Erythroblast (primary cell): ENCODE results near the gene LGR4.
A peak's percentile ranks its signal among the peaks of the same experiment; 100 is the strongest.

Experiments used
- DNase-seq, 2 experiments: peaks; one replicate each; lab custom pipeline; 2025; lab: John Stamatoyannopoulos, UW
- GATA1 ChIP-seq: IDR thresholded peaks from 2 replicates; pipeline ENCODE4 v1.6.1; 2011; ENCODE audit warnings: low read depth, mild to moderate bottlenecking, control low read depth, low read length, moderate library complexity
- POLR2A ChIP-seq: IDR thresholded peaks from 2 replicates; pipeline ENCODE4 v1.6.1; 2011; ENCODE audit warnings: mild to moderate bottlenecking, low read length

LGR4 gene

DNA sequence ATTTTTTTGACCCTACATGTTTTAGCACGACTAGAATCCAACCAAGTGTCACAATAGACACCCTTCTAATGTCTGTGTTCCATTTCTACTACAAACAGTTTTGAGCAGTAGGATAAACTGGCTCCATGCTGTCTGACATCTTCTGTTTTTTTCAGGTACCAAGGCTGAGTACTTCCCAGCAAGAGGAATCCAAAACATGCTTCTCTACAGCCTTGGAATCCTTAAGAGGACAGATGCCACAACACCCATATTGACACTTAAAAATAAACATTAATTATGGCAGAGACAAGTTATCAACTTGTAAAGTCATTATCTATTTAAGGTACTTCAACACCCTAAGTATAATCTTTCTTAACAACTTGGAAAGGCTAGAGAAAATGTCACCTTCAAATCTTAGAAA is 54.2 kb downstream of the LGR4 start:
- no peak for DNase-seq
- TF ChIP-seq POLR2A (no peak), GATA1 (no peak)

DNA sequence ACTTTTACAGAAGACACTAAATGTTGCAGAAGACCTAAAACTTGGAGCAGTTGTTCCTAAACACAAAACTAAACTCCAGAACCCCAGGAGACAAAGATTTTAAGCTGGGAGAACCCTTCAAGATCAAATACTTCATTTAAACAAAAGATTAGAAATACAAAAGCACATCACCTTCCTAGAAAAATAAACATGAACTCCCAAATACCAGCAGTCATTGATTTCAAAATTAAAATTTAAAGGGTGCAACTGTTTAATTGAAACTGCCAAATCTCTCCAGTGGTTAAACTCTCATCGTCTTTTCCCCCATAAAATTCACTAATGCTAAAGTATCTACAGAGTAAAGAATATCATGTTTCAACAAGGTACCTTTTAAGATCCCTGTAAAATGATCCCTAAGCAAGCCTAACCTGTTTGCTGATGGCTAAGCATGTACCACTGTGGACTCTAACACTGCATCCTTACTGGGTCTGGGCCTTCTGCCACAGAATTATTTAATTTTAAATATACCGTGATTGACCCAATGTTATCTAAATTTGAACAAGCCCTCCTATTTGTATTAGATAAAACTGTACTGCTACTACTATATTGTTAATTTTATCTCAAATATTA is 55.9 kb downstream of the LGR4 start:
- no peak for DNase-seq
- no peak for TF ChIP-seq POLR2A
- no peak for TF ChIP-seq GATA1

DNA sequence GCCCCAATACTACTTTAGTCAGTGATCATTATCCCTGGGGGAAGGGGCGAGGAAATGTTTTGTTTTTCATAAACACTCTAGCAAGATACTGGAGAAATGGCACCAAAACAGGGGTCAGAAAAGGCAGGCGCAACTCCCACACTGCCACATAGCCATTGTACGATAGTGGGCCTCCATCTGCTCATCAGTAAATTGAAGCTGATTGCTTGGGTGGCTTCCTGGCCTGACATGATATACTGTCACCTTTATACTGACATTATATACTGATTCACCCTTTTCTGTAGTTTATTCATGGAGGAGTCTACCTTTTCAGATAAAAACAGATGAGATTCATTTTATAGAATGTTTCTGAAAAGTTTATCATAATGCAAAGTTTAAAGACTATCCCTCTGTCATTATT is 57.9 kb downstream of the LGR4 start:
- TF ChIP-seq GATA1 = no peak
- TF ChIP-seq POLR2A = no peak
- peak; percentile 30 to 63 for DNase-seq

DNA sequence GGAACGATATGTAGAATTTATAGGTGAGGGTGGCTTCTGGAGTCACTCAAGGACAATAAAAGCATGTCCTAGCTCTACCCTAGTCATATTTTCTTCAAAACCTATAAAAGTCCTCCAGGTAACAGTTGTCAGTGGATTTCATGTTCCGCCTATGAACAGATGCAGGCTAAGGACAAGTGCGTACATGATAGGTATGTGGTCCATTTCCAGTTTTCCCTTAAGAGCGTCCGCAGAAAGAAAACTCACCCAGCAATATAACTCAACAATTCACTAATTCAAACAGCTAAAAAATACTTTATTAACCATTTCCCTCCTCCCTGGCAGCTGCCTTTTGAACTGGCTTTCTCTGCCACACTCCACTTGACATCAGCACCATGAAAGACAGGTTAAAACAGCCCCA is 59.4 kb downstream of the LGR4 start:
- DNase-seq = no peak
- TF ChIP-seq GATA1 (no peak), POLR2A (no peak)

DNA sequence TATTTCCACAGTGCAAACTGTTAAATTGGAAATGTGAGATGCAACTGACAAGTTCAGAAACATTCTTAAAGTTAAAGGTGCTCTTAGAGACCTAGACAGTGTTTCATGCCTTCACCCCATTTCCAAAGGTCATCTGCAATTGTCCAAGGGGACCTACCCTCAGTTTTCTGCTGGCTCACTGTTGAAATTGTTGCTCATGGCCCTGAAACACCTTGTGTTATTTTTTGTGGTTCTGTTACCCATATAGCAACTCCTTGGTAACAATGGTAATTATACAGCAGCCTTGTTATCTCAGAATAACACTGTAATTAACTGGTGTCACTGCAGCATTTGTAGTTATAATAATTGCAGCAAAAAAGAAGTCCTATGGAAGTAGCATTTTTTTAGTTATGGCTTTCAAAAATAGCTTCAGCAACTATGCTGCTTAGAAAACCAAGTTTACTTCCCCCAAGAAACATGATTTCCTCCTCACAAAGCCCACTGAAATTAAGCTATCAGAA is 60.3 kb downstream of the LGR4 start:
- DNase-seq = peak; percentile 43 to 73
- TF ChIP-seq GATA1 (no peak), POLR2A (no peak)

DNA sequence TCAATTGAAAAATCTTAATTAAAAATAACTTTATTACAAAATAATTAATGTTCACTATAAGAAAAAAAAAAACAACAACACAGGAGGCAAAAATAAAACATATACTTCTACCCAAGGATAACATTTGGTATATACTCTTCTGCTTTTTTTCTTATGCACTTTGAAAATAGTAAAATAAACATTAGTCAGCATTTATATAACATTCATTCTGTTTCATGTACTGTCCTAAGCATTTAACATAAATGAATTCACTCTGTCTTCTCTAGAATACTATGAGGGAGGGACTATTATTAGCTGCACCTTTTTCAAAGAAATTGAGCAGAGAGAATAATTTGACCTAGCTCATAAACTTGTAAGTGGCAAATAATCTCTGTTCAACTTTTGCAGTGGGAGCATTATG is 61.3 kb downstream of the LGR4 start:
- TF ChIP-seq GATA1 = no peak
- no peak for TF ChIP-seq POLR2A
- DNase-seq = no peak

DNA sequence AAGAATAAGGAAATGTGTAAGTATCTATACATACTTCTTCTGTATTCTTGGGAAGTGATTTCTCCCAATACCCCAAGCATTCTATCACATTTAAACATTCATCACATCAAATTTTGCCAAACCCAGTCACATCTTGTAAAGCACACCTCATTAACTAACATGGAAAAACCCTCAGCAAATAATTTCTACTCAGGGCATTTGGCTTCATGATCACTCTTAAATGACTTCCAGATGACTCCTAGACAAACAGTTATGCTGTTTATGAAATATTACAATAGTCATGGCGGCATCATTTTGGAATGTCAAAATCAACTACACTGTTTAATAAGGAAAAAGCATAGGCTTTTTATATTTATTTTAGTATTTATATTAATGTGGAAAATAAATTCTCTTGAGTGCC is 62.3 kb downstream of the LGR4 start:
- DNase-seq = no peak

DNA sequence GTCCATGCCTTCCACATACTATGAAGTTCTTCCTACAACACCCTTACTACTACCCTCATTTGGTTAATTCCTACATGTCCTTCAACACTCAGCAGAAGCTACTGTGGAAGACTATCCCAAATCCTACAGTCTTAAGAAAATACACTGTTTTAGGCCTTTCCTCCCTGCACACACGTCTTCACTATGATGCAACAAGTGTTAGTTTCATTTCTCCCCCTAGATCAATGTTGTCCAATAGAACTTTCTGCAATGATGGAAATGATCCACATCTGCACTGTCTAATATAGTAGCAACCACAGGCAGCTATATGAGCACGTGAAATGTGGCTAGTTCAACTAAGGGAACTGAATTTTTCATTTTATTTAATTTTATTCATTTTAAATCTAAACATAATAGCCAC is 62.8 kb downstream of the LGR4 start:
- no peak for TF ChIP-seq POLR2A
- TF ChIP-seq GATA1 = no peak

More for the DNA sequence above, 62.3 kb downstream of the LGR4 start:
- TF ChIP-seq POLR2A = no peak
- no peak for TF ChIP-seq GATA1

DNA sequence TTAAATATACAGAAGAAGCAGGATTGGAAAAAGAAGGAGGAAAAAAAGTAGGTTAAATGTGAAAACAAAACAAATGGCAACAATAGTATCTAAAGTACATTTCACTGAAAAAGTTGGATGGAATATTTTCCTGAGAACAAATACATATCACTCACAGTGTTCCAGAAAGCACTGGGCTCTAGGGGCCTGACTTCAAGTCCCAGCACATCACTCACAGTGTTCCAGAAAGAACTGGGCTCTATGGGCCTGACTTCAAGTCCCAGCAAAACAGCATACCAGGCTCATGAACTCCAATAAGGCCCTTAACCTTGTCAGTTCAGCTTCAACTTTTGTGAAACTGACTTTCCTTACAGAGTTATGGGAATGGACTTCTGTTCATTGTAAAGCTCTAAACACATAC is 63.5 kb downstream of the LGR4 start:
- DNase-seq = peak; percentile 24 to 25
- no peak for TF ChIP-seq GATA1

More for the DNA sequence above, 62.8 kb downstream of the LGR4 start:
- peak in 1 of 2 experiments; percentile 23 for DNase-seq

DNA sequence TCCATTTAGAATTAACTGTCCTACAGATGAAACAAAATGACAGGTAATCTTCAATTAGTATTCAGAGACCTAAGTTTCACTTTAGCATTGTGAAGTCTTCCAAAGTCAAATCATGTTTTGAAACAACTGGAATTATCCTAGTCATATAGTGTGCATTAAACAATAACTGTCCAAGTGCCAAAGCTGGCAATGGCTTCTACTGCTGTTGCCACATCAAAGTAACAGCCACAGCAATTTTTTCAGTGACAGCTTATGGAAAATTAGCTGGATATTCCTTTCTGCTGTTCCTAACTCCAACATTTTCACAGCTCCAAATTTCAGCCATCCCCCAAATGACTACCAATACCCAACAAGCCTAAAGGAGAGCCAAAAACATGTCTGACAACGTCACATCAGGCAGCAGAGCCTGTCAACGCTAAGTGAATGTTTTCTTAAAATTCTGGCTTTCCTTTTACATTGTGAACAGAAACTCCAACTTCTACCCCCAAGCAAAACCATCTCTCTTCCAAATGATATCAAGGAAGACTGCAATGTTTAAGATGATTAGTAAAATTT is 64.3 kb downstream of the LGR4 start:
- peak in 1 of 2 experiments; percentile 4 for DNase-seq

DNA sequence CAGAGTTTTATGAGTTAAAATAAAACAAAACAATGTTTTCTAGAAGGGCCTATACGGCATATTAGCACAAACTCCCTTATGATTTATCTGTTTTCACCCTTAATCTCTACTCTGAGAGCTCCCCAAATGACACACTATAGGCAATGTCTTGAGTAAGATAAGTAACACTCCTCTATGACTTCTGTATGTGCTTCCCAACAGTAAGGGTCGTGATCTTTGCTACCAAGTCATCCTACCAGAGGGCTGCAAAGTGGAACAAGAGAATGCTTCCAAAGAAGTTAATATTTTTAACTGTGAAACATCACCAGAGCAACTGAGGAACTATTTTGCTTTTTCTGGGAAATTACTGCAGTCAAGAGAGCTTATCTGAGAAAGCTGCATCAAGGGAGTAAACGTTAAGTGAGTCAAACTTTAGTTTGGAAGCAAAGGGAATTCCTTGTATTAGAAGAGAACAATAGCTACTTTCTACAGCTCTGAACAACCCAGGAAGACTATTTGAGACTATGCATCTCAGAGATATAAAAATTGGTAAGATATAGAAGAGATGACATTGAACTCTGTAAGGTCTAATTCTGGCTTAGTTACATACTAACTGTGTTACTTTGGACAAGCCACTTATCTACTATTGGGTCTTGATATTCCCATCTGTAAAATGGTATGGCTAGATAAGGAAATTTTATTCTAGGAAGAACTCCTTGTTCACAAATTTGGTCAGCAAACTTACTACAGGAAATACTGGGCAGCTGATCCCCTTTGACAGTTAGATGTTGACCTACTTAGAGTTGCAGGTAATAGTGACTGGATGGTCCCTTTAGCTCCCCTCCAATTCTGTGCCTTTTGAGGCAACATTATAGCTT is 65.9 kb downstream of the LGR4 start:
- DNase-seq = peak; percentile 52 to 77
- TF ChIP-seq POLR2A (no peak), GATA1 (no peak)

More for the DNA sequence above, 64.3 kb downstream of the LGR4 start:
- TF ChIP-seq GATA1 (no peak), POLR2A (no peak)

DNA sequence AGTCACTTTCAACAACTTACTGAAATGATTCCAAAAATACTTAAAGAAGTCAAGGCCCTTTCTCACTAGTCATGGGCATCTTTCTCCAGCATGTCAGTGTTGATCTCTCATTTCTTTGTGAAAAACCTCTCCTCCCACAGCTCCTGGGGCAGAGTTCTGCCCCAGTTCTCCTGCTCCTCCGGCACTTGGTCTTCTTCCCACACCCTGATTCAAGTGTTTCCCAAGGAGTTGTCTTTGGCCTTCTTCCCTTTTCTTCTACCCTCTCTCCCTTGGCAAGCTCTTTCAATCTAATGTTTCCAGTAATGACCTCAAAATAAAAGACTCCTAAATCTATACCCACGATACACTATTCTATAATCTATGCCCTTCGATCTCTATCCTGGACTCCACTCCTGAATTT is 67.5 kb downstream of the LGR4 start:
- TF ChIP-seq GATA1 = no peak
- no peak for TF ChIP-seq POLR2A
- no peak for DNase-seq

DNA sequence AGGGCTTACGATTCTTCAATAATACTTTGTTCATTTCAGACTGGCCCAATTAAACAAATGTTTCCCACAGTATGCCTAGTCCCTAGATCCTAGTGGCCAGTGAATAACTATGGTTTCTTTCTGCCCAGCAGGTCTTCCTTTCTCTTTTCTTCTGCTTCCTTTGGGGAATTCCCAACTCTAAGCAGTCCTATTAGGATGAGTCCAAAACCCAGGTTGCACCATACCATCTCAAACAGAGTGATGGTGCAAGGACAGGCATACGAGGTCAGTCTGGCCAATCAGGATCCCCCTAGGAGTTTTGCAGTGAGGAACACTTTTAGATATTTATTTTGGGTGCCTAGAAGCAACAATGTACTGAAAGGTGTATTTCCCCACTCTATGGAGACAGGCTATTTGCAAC is 68.2 kb downstream of the LGR4 start:
- TF ChIP-seq GATA1 (no peak), POLR2A (no peak)
- DNase-seq = no peak

DNA sequence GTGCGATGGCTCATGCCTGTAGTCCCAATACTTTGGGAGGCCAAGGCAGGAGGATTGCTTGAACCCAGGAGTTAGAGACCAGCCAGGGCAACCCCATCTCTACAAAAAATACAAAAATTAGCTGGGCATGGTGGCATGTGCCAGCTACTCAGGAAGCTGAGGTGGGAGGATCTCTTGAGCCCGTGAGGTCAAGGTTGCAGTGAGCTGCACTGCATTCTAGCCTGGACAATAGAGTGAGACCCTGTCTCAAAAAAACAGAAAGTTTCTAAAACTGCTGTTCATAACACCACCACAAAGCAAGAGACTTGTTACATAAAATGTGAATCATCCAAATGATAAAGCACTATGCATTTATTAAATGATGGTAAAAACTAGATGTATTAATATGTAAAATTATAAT is 69.4 kb downstream of the LGR4 start:
- TF ChIP-seq POLR2A (no peak), GATA1 (no peak)
- no peak for DNase-seq

DNA sequence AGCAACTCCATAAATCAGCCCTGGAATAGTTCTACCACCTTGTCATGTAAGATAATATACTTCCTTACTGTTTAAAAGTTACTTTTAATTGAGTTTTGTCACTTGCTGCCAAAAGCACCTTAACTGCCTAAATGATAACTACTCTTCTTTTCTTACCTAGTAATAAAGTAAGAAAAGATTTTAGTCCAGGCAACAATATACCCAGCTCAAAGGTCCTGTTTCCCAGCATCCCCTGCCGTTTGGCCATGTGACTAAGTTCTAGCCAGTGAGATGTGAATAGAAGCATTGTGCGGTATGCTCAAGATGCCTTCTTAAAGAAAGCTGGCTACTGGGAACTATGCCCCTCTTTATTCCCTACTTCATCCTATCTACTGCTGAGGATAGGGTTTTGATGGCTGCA is 70.1 kb downstream of the LGR4 start:
- no peak for DNase-seq
- TF ChIP-seq GATA1 (no peak), POLR2A (no peak)
